HL-60/S4 treated with phorbol 12-myristate 13-acetate at 8.2 ng/mL for 4 days and 3 days (cell line): ENCODE results near the gene PTPN11.
"Not testable (repeated sequence)": the region's sequence is repeated elsewhere in the genome, so short reads cannot be mapped to it uniquely, and the experiment has no call there.

Experiments used
- in situ Hi-C: fragments of 300-500 bp; cut with MboI; formaldehyde crosslinking; loops from 2 replicates; pipeline ENCODE4 v1.15.0; 2022; ENCODE audit warnings: low sequenced_read_pairs

PTPN11 gene

GRCh38 chr12:112418608-112419296 lies at the start of gene PTPN11:
PTPN11 (plus strand) TSS chr12:112418947; CDS start chr12:112419112, 165 bp downstream.
- in situ Hi-C loops: no loop called here

- in situ Hi-C loops: no loop called here
Measured at GRCh38 chr12:112370199-112370598, 48.5 kb upstream of the PTPN11 start.

DNA sequence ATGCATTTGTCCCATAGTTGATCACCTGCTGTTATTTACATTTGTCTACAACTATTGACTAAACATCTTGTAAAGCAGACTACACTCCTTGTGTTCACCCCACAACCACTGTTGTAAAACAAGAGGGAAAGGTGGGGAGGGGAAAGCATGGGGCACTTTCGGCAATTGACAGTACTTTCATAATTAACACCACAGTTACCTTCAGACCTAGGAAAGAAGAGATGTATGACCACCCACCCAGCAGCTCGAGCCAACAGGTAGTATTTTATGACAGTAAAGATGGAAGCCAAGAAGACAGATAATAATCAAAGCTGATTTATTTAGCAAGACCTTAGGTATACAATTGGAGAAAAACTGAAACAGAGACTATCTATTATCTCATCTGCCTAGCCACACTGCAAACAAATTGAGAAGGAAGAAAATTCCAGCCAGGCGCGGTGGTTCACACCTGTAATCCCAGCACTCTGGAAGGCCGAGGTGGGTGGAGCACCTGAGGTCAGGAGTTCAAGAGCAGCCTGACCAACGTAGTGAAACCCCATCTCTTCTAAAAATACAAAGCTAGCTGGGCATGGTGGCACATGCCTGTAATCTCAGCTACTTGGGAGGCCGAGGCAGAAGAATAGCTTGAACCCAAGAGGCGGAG lies 47.8 kb upstream of the PTPN11 start:
- in situ Hi-C loops: no loop called here

DNA sequence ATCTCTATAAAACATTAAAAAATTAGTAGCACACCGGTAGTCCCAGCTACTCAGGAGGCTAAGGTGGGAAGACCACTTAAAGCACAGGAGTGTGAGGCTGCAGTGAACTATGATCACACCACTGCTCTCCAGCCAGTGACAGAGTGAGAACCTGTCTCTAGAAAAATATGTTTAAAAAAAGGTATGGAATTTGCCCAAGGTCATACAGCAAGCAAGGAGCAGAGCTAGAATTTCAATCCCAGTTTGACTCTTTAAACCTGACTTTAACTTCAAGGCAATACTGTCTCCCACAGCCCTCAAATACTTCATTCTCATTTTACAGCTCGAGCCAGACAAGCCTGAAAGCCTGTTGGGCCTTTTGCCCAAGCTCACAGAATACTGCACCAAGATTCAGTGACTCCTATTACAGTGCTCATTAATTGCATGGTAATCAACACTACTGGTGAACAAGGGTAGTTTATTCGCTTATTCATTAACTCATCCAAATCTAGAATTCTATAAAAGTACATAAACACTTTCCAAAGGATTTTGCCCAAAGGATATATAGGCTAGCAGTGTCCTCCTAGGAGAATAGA lies 44.5 kb upstream of the PTPN11 start:
- in situ Hi-C loops: no loop called here

DNA sequence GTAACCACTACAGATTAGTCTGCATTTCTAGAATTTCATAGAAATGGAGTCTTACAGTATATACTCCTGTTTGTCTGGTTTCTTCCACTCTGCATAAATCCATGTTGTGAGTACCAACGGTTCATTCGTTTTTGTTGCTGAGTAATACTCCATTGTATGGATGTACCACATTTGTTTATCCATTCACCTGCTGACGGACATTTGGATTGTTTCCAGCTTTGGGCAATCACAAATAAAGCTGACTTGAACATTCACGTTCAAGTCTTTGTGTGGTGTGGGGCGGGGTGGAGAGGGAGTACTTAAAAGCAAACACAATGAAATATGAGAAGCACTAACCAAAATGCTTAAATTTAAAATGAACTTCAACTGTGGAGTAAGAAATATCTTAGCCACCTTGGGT lies 43.6 kb upstream of the PTPN11 start:
- in situ Hi-C loops: no loop called here

GRCh38 chr12:112380663-112381405 lies 37.9 kb upstream of the PTPN11 start:
- in situ Hi-C loops: no loop called here

GRCh38 chr12:112381406-112381882 lies 37.3 kb upstream of the PTPN11 start:
- in situ Hi-C loops: no loop called here

GRCh38 chr12:112381883-112382796 lies 36.6 kb upstream of the PTPN11 start, which contains the start of gene HECTD4:
HECTD4 (minus strand) TSS chr12:112382431; CDS start chr12:112382128, 303 bp downstream.
- in situ Hi-C loops: no loop called here

GRCh38 chr12:112382866-112383265 lies 35.9 kb upstream of the PTPN11 start:
- in situ Hi-C loops: no loop called here

GRCh38 chr12:112386726-112387125 lies 32.0 kb upstream of the PTPN11 start:
- in situ Hi-C loops: no loop called here

DNA sequence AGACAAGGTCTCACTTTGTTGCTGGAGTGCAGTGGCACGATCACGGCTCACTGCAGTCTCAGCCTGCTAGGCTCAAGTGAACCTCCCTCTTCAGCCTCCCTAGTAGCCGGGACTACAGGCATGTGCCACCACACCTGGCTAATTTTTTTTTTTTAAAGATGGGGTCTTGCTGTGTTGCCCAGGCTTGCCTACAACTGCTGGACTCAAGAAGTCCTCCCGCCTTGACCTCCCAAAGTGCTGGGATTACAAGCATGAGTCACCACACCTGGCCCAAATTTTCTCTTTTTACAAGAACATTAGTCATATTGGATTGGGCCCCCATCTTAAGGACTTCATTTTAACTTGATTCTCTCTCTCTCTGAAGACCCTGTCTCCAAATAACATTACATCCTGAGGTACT lies 29.5 kb upstream of the PTPN11 start:
- in situ Hi-C loops: no loop called here

DNA sequence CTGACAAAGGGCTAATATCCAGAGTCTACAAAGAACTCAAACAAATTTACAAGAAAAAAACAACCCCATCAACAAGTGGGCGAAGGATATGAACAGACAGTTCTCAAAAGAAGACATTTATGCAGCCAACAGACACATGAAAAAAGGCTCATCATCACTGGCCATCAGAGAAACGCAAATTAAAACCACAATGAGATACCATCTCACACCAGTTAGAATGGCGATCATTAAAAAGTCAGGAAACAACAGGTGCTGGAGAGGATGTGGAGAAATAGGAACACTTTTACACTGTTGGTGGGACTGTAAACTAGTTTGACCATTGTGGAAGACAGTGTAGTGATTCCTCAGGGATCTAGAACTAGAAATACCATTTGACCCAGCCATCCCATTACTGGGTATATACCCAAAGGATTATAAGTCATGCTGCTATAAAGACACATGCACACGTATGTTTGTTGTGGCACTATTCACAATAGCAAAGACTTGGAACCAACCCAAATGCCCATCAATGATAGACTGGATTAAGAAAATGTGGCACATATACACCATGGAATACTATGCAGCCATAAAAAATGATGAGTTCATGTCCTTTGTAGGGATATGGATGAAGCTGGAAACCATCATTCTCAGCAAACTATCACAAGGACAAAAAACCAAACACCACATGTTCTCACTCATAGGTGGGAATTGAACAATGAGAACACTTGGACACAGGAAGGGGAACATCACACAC lies 28.7 kb upstream of the PTPN11 start:
- in situ Hi-C loops: not testable (repeated sequence)

GRCh38 chr12:112393328-112393727 lies 25.4 kb upstream of the PTPN11 start:
- in situ Hi-C loops: no loop called here

GRCh38 chr12:112401054-112401453 lies 17.7 kb upstream of the PTPN11 start:
- in situ Hi-C loops: no loop called here

- in situ Hi-C loops: no loop called here
Measured at GRCh38 chr12:112401903-112402498, 16.7 kb upstream of the PTPN11 start.

GRCh38 chr12:112406519-112407488 lies 11.9 kb upstream of the PTPN11 start:
- in situ Hi-C loops: no loop called here

GRCh38 chr12:112407683-112408082 lies 11.1 kb upstream of the PTPN11 start:
- in situ Hi-C loops: not testable (repeated sequence)

GRCh38 chr12:112408621-112409020 lies 10.1 kb upstream of the PTPN11 start:
- in situ Hi-C loops: no loop called here
